Calu3 (cell line): ENCODE data around the gene NEURL2. TPM values are rescaled to one million over a fixed set of nuclear protein-coding genes. Genes with fewer than 3 reads are reported as not detected.

ENCODE experiments used
- BruUV-seq: library from RNA; stranded (reverse); fragments of 400-500 nt; replicated peaks from 2 replicates; lab custom pipeline; 2021; lab: Mats Ljungman, UMichigan
- CTCF ChIA-PET: fragments of 300-600 bp; sonication (Branson Sonifier 250); formaldehyde crosslinking; loops from one replicate; lab custom pipeline; 2022; ENCODE audit warnings: antibody characterized with exemption; lab: Charles Lee
- DNase-seq: peaks from one replicate; pipeline ENCODE4 v3.0.0; 2022
- H3K27ac Mint-ChIP-seq: one replicate; pipeline ENCODE4 v1.8.0; 2022; ENCODE audit warnings: mixed read lengths; ENCODE audit not compliant: unreplicated experiment
- H3K27me3 Mint-ChIP-seq: one replicate; pipeline ENCODE4 v1.8.0; 2022; ENCODE audit warnings: mixed read lengths; ENCODE audit not compliant: unreplicated experiment
- H3K36me3 Mint-ChIP-seq: one replicate; pipeline ENCODE4 v1.8.0; 2022; ENCODE audit warnings: mild to moderate bottlenecking, moderate library complexity, mixed read lengths; ENCODE audit not compliant: insufficient read depth, unreplicated experiment
- H3K4me1 Mint-ChIP-seq: one replicate; pipeline ENCODE4 v1.8.0; 2022; ENCODE audit warnings: mild to moderate bottlenecking, low read depth, mixed read lengths; ENCODE audit not compliant: unreplicated experiment
- H3K4me3 Mint-ChIP-seq: one replicate; pipeline ENCODE4 v1.8.0; 2022; ENCODE audit warnings: mild to moderate bottlenecking, low read depth, moderate library complexity, mixed read lengths; ENCODE audit not compliant: unreplicated experiment
- H3K9me3 Mint-ChIP-seq: one replicate; pipeline ENCODE4 v1.8.0; 2022; ENCODE audit warnings: low read depth, mixed read lengths; ENCODE audit not compliant: unreplicated experiment
- CTCF ChIP-seq: fragments of 200-600 bp; IDR thresholded peaks from one replicate; pipeline ENCODE4 v1.8.0; 2022; ENCODE audit warnings: antibody characterized with exemption; ENCODE audit not compliant: unreplicated experiment
- intact Hi-C: fragments of 100-400 bp; cut with micrococcal nuclease; formaldehyde crosslinking; loops from one replicate; pipeline ENCODE4 v1.10.0; 2022; ENCODE audit not compliant: unreplicated experiment
- total RNA-seq: library from RNA; stranded (reverse); gene quantifications from 2 replicates; pipeline ENCODE4 v1.2.3, GENCODE V29; 2022

NEURL2 gene
- total RNA-seq, 1 experiment from 2014 or later = 6.8 TPM

- H3K9me3 Mint-ChIP-seq = no peaks in the 10 kb centered on the region
- DNase-seq = no peak
- intact Hi-C loops = no loop called here
- no peak overlapping the region for H3K4me3 Mint-ChIP-seq
- no TSS peak for BruUV-seq
- peaks cover 3% of the 10 kb centered on the region for H3K36me3 Mint-ChIP-seq
- H3K27me3 Mint-ChIP-seq = peaks cover 49% of the 10 kb centered on the region
- H3K4me1 Mint-ChIP-seq = no peaks in the 10 kb centered on the region
- no peak for TF ChIP-seq CTCF
- no peak overlapping the region for H3K27ac Mint-ChIP-seq
- CTCF ChIA-PET = interaction anchor here (0.6 kb wide), 1 partner anchor 107 kb away, joined by 3 read pairs; no protein-coding TSS in a partner anchor
Measured at GRCh38 chr20:45926731-45927070, 35.7 kb upstream of the NEURL2 start.

GRCh38 chr20:45925821-45926506, 35.0 kb upstream of the NEURL2 start:
- BruUV-seq = no TSS peak
- no peaks in the 10 kb centered on the region for H3K9me3 Mint-ChIP-seq
- H3K27ac Mint-ChIP-seq = no peak overlapping the region
- no peak for DNase-seq
- TF ChIP-seq CTCF = no peak
- peaks cover 56% of the 10 kb centered on the region for H3K27me3 Mint-ChIP-seq
- CTCF ChIA-PET = no interaction called here
- intact Hi-C loops = no loop called here
- no peaks in the 10 kb centered on the region for H3K36me3 Mint-ChIP-seq
- no peak overlapping the region for H3K4me3 Mint-ChIP-seq
- H3K4me1 Mint-ChIP-seq = no peaks in the 10 kb centered on the region

- Mint-ChIP-seq H3K4me3 (no peak overlapping the region), H3K4me1 (no peaks in the 10 kb centered on the region)
- CTCF ChIA-PET = interaction anchor here (1.6 kb wide), 2 partner anchors 10 to 19 kb away, joined by 3 to 7 read pairs; partner anchors contain the start of gene PCIF1
Measured at GRCh38 chr20:45924391-45925261, 33.6 kb upstream of the NEURL2 start.

More at GRCh38 chr20:45924391-45925261, 33.6 kb upstream of the NEURL2 start:
- no peak for DNase-seq
- TF ChIP-seq CTCF = no peak
- intact Hi-C loops = no loop called here
- Mint-ChIP-seq H3K9me3 (no peaks in the 10 kb centered on the region), H3K27ac (no peak overlapping the region), H3K27me3 (peaks cover 69% of the 10 kb centered on the region), H3K36me3 (no peaks in the 10 kb centered on the region)
- no TSS peak for BruUV-seq
